H1 (cell line): ENCODE results near the gene CACNA2D3.

ENCODE experiments used
- CBX5 ChIP-seq: fragments of 300-800, 300-1000 bp; sonication (generic); IDR thresholded peaks from 2 replicates; pipeline ENCODE4 v1.7.1; 2016; ENCODE audit warnings: antibody characterized with exemption, low read length, low read depth
- CEBPB ChIP-seq: IDR thresholded peaks from 2 replicates; pipeline ENCODE4 v1.6.1; 2012; ENCODE audit warnings: low read depth, low read length
- CHD1 ChIP-seq: IDR thresholded peaks from 2 replicates; pipeline ENCODE4 v1.6.1; 2012; ENCODE audit warnings: low read depth, low read length, improper control_type of control experiment
- EZH2 ChIP-seq: fragments of 200-600 bp; sonication (generic); IDR thresholded peaks from 2 replicates; pipeline ENCODE4 v1.7.1; 2012; ENCODE audit warnings: low read depth, mild to moderate bottlenecking, moderate library complexity, low read length, inconsistent platforms; ENCODE audit not compliant: severe bottlenecking
- MAX ChIP-seq: IDR thresholded peaks from 2 replicates; pipeline ENCODE4 v1.6.1; 2012; ENCODE audit warnings: inconsistent platforms
- POLR2A ChIP-seq, 2 experiments: IDR thresholded peaks; 1 replicate in 1 of 2; 2 replicates in 1 of 2; pipeline ENCODE4 v1.6.1; 2011; ENCODE audit warnings: low read depth in 2 of 2, low read length in 2 of 2, mild to moderate bottlenecking in 2 of 2; ENCODE audit errors: control extremely low read depth in 1 of 2
- POLR2AphosphoS5 ChIP-seq: IDR thresholded peaks from 2 replicates; pipeline ENCODE4 v1.6.1; 2011; ENCODE audit warnings: low read depth, low read length
- RAD21 ChIP-seq, 2 experiments: IDR thresholded peaks in 1 of 2; conservative IDR thresholded peaks in 1 of 2; 2 replicates each; pipeline ENCODE4 v1.6.1; 2011; ENCODE audit warnings: low read depth in 2 of 2, low read length in 2 of 2, improper control_type of control experiment in 1 of 2, inconsistent platforms in 1 of 2, mild to moderate bottlenecking in 1 of 2, moderate library complexity in 1 of 2
- RXRA ChIP-seq: IDR thresholded peaks from 2 replicates; pipeline ENCODE4 v1.6.1; 2011; ENCODE audit warnings: low read depth, mild to moderate bottlenecking, low read length, moderate library complexity; ENCODE audit not compliant: insufficient read depth
- SUZ12 ChIP-seq: fragments of 200-600 bp; sonication (generic); IDR thresholded peaks from 2 replicates; pipeline ENCODE4 v1.6.1; 2012; ENCODE audit warnings: mild to moderate bottlenecking, inconsistent platforms, low read length, moderate library complexity, mixed read lengths
- TF ChIP-seq, protein P1 (sequence below), 3 experiments: IDR thresholded peaks; 1 replicate in 2 of 3; 2 replicates in 1 of 3; pipeline versions ENCODE4 v1.5.1 to v1.6.1; 2011; ENCODE audit warnings: low read length in 3 of 3, mild to moderate bottlenecking in 3 of 3, inconsistent platforms in 2 of 3, low read depth in 1 of 3, moderate library complexity in 1 of 3; ENCODE audit not compliant: insufficient read depth in 1 of 3; ENCODE audit errors: control extremely low read depth in 1 of 3

DNA sequence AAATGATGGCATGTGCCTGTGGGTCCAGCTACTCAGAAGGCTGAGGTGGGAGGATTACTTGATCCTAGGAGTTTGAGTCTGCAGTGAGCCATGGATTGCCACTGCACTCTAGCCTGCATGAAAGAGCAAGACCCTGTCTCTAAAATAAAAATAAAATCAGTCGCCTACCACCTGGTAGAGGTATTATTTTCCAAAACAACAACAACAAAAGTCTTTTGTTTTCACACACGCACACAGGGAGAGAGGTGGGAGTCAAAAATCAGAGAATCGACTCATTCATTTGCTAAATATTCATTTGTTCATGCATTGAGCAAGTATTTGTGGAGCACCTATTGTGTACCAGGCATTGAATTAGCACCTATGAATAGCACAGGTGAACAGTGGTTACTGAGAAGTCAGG is 587.4 kb downstream of the CACNA2D3 start:
- TF ChIP-seq CBX5 (no peak), CHD1 (no peak), POLR2A (IDR thresholded peaks at IDR 0.05; ENCODE audit: control extremely low read depth in 1 of 2, low read depth in 2 of 2, low read length in 2 of 2) (no peak), SUZ12 (no peak), RXRA (no peak), EZH2 (no peak), RAD21 (IDR thresholded peaks at IDR 0.05 in 1 of 2, conservative IDR thresholded peaks at IDR 0.05 in 1 of 2; ENCODE audit: low read depth in 2 of 2, low read length in 2 of 2) (no peak), MAX (no peak), POLR2AphosphoS5 (no peak), CEBPB (no peak)
- TF ChIP-seq, protein P1, sequence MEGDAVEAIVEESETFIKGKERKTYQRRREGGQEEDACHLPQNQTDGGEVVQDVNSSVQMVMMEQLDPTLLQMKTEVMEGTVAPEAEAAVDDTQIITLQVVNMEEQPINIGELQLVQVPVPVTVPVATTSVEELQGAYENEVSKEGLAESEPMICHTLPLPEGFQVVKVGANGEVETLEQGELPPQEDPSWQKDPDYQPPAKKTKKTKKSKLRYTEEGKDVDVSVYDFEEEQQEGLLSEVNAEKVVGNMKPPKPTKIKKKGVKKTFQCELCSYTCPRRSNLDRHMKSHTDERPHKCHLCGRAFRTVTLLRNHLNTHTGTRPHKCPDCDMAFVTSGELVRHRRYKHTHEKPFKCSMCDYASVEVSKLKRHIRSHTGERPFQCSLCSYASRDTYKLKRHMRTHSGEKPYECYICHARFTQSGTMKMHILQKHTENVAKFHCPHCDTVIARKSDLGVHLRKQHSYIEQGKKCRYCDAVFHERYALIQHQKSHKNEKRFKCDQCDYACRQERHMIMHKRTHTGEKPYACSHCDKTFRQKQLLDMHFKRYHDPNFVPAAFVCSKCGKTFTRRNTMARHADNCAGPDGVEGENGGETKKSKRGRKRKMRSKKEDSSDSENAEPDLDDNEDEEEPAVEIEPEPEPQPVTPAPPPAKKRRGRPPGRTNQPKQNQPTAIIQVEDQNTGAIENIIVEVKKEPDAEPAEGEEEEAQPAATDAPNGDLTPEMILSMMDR (IDR thresholded peaks at IDR 0.05; ENCODE audit: control extremely low read depth in 1 of 3, insufficient read depth in 1 of 3, low read depth in 1 of 3, low read length in 3 of 3): no peak
